ENCODE data around the gene UBN2. TPM values are rescaled to one million over a fixed set of nuclear protein-coding genes. Genes with fewer than 3 reads are reported as not detected.

Gene UBN2
- total and polyA plus RNA-seq, 2 donors from 2014 or later, result 2.0 to 22.2 TPM

DNA sequence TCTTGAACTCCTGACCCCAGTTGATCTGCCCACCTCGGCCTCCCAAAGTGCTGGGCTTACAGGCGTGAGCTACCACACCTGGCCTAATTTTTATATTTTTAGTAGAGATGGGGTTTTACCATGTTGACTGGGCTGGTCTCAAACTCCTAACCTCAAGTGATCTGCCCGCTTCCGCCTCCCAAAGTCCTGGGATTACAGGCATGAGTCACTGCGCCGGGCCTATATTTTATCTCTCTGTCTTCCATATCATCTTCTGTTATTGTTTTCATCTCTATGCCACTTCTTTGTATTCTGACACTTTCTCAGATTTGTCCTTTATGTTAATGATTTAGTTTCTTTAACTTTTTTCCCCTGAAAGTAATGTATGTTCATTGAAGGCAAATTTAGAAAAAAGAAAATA is 55.1 kb downstream of the UBN2 start:
- Histone ChIP-seq H3K4me3 (ENCODE audit: low read length in 3 of 3) (no peak overlapping the region), H3K27ac (ENCODE audit: low read depth in 2 of 2, low read length in 2 of 2) (no peak overlapping the region), H3K9me3 (ENCODE audit: control insufficient read depth in 2 of 3, insufficient read depth in 1 of 3, low read length in 3 of 3) (no peaks in the 10 kb centered on the region), H3K36me3 (ENCODE audit: control insufficient read depth in 2 of 3, insufficient read depth in 3 of 3, low read length in 3 of 3) (peaks cover 4 to 16% (median 7%) of the 10 kb centered on the region in 3 donors), H3K4me1 (ENCODE audit: control insufficient read depth in 2 of 3, insufficient read depth in 2 of 3, low read depth in 1 of 3, low read length in 3 of 3) (no peaks in the 10 kb centered on the region), H3K27me3 (ENCODE audit: control insufficient read depth, insufficient read depth, low read length) (no peaks in the 10 kb centered on the region), H3K9ac (ENCODE audit: low read length in 3 of 3) (no peak overlapping the region)
- DNase-seq, result no peak
- intact Hi-C loops (cut with DNase I), result no loop called here
- TF ChIP-seq, protein P1, sequence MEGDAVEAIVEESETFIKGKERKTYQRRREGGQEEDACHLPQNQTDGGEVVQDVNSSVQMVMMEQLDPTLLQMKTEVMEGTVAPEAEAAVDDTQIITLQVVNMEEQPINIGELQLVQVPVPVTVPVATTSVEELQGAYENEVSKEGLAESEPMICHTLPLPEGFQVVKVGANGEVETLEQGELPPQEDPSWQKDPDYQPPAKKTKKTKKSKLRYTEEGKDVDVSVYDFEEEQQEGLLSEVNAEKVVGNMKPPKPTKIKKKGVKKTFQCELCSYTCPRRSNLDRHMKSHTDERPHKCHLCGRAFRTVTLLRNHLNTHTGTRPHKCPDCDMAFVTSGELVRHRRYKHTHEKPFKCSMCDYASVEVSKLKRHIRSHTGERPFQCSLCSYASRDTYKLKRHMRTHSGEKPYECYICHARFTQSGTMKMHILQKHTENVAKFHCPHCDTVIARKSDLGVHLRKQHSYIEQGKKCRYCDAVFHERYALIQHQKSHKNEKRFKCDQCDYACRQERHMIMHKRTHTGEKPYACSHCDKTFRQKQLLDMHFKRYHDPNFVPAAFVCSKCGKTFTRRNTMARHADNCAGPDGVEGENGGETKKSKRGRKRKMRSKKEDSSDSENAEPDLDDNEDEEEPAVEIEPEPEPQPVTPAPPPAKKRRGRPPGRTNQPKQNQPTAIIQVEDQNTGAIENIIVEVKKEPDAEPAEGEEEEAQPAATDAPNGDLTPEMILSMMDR (IDR thresholded peaks at IDR 0.05; ENCODE audit: borderline replicate concordance, extremely low read depth, insufficient read depth), result no peak
- FAIRE-seq, result no peak

DNA sequence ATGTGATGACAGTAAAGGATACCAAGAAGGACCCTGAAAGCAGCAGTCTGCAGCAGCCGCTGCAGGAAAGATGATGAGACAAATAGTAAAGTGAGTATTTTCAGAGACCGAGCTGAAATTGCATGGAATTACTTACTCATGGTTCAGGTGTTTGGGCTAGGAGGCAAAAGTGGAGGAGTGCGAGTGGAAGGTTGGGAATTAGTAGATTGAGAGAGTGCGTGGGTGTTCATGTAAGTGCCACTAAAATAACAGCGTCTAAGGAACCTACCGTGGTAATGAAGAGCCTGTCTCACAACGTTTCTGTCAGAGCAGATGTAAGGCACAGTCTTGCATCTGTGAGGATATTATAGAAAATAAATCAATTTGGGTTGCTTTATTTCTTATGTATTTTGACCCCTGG is 61.8 kb downstream of the UBN2 start:
- H3K9me3 ChIP-seq (ENCODE audit: control insufficient read depth in 2 of 3, insufficient read depth in 1 of 3, low read length in 3 of 3), result no peaks in the 10 kb centered on the region
- DNase-seq (no peak), FAIRE-seq (no peak)
- H3K36me3 ChIP-seq (ENCODE audit: control insufficient read depth in 2 of 3, insufficient read depth in 3 of 3, low read length in 3 of 3), result peaks cover 0 to 5% (median 5%) of the 10 kb centered on the region in 3 donors
- H3K4me3 ChIP-seq (ENCODE audit: low read length in 3 of 3), result no peak overlapping the region
- no peak overlapping the region for H3K9ac ChIP-seq (ENCODE audit: low read length in 3 of 3)
- TF ChIP-seq, protein P1 (IDR thresholded peaks at IDR 0.05; ENCODE audit: borderline replicate concordance, extremely low read depth, insufficient read depth), result no peak
- H3K4me1 ChIP-seq (ENCODE audit: control insufficient read depth in 2 of 3, insufficient read depth in 2 of 3, low read depth in 1 of 3, low read length in 3 of 3), result no peaks in the 10 kb centered on the region
- intact Hi-C loops (cut with DNase I), result no loop called here
- no peak overlapping the region for H3K27ac ChIP-seq (ENCODE audit: low read depth in 2 of 2, low read length in 2 of 2)
- H3K27me3 ChIP-seq (ENCODE audit: control insufficient read depth, insufficient read depth, low read length), result no peaks in the 10 kb centered on the region

DNA sequence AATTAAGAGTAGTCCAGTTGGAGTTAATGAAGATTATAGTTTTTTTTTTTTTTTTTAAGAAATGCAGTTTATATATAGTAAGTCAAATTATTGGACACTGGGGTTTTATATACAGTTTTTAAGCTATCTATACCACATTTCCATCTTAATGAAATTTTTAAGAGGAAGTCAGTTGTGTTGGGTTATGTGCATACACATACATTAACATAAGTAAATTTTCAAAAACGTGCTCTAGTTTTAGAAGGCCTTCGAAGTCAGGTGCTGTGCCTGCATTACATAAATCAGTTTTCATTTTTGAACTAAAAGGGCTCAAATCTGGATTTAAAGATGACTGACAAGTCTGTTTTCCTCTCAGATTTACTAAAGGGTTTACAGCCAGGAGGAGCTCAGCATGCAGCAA is 62.5 kb downstream of the UBN2 start:
- peaks cover 0 to 5% (median 5%) of the 10 kb centered on the region in 3 donors for H3K36me3 ChIP-seq (ENCODE audit: control insufficient read depth in 2 of 3, insufficient read depth in 3 of 3, low read length in 3 of 3)

More for the DNA sequence above, 62.5 kb downstream of the UBN2 start:
- DNase-seq, result no peak
- intact Hi-C loops (cut with DNase I), result no loop called here
- no peak for FAIRE-seq
- TF ChIP-seq, protein P1 (IDR thresholded peaks at IDR 0.05; ENCODE audit: borderline replicate concordance, extremely low read depth, insufficient read depth), result no peak
- no peak overlapping the region for H3K4me3 ChIP-seq (ENCODE audit: low read length in 3 of 3)
- H3K27ac ChIP-seq (ENCODE audit: low read depth in 2 of 2, low read length in 2 of 2), result no peak overlapping the region
- H3K4me1 ChIP-seq (ENCODE audit: control insufficient read depth in 2 of 3, insufficient read depth in 2 of 3, low read depth in 1 of 3, low read length in 3 of 3), result peaks cover 0 to 2% (median under 1%) of the 10 kb centered on the region in 3 donors
- no peaks in the 10 kb centered on the region for H3K27me3 ChIP-seq (ENCODE audit: control insufficient read depth, insufficient read depth, low read length)
- H3K9ac ChIP-seq (ENCODE audit: low read length in 3 of 3), result no peak overlapping the region
- no peaks in the 10 kb centered on the region for H3K9me3 ChIP-seq (ENCODE audit: control insufficient read depth in 2 of 3, insufficient read depth in 1 of 3, low read length in 3 of 3)

Data from kidney (tissue), 14 donors.